H9 (cell line): Measurements from ENCODE around the gene FREM1. TPM values are rescaled to one million over a fixed set of nuclear protein-coding genes. Genes with fewer than 3 reads are reported as not detected.

ENCODE experiments used
- DNase-seq: peaks from one replicate; pipeline ENCODE4 v3.0.0-alpha.2; 2017
- H2AFZ ChIP-seq: one replicate; pipeline ENCODE4 v1.6.1; 2013; ENCODE audit warnings: mild to moderate bottlenecking, low read length, control low read depth, moderate library complexity
- H2AK5ac ChIP-seq: 2 replicates; pipeline ENCODE4 v1.6.1; 2013; ENCODE audit warnings: low read length, control low read depth, mixed read lengths; ENCODE audit not compliant: insufficient read length
- H2BK120ac ChIP-seq: one replicate; pipeline ENCODE4 v1.6.1; 2013; ENCODE audit warnings: low read depth, mild to moderate bottlenecking, low read length, control low read depth, inconsistent platforms; ENCODE audit not compliant: poor library complexity, severe bottlenecking
- H2BK12ac ChIP-seq: 2 replicates; pipeline ENCODE4 v1.6.1; 2013; ENCODE audit warnings: low read length, control low read depth, mixed read lengths, low read depth; ENCODE audit not compliant: insufficient read length
- H2BK15ac ChIP-seq: 2 replicates; pipeline ENCODE4 v1.6.1; 2013; ENCODE audit warnings: low read depth, low read length, control low read depth
- H2BK20ac ChIP-seq: one replicate; pipeline ENCODE4 v1.6.1; 2013; ENCODE audit warnings: low read depth, mild to moderate bottlenecking, low read length, control low read depth, inconsistent platforms; ENCODE audit not compliant: poor library complexity, severe bottlenecking
- H2BK5ac ChIP-seq: 2 replicates; pipeline ENCODE4 v1.6.1; 2013; ENCODE audit warnings: low read length, control low read depth, mixed read lengths; ENCODE audit not compliant: insufficient read length
- H3K14ac ChIP-seq: 2 replicates; pipeline ENCODE4 v1.6.1; 2013; ENCODE audit warnings: low read length, control low read depth; ENCODE audit not compliant: insufficient read depth
- H3K18ac ChIP-seq: 2 replicates; pipeline ENCODE4 v1.6.1; 2013; ENCODE audit warnings: low read depth, mild to moderate bottlenecking, mixed read lengths, low read length, control low read depth; ENCODE audit not compliant: insufficient read length
- H3K23ac ChIP-seq: 2 replicates; pipeline ENCODE4 v1.6.1; 2013; ENCODE audit warnings: low read length, control low read depth, mixed read lengths, low read depth; ENCODE audit not compliant: insufficient read length
- H3K23me2 ChIP-seq: 2 replicates; pipeline ENCODE4 v1.6.1; 2013; ENCODE audit warnings: low read depth, mild to moderate bottlenecking, mixed read lengths, low read length, control low read depth; ENCODE audit not compliant: insufficient read length, poor library complexity, severe bottlenecking
- H3K27ac ChIP-seq: 2 replicates; pipeline ENCODE4 v1.5.1; 2013; ENCODE audit warnings: low read length, control low read depth, mixed read lengths, low read depth; ENCODE audit not compliant: insufficient read length
- H3K27me3 ChIP-seq: 2 replicates; pipeline ENCODE4 v1.6.1; 2013; ENCODE audit warnings: low read length, control low read depth, inconsistent platforms; ENCODE audit not compliant: insufficient read depth
- H3K4ac ChIP-seq: 2 replicates; pipeline ENCODE4 v1.6.1; 2013; ENCODE audit warnings: low read depth, mild to moderate bottlenecking, control low read depth, inconsistent platforms, low read length, moderate library complexity
- H3K4me1 ChIP-seq: 2 replicates; pipeline ENCODE4 v1.6.1; 2013; ENCODE audit warnings: low read length, control low read depth, inconsistent platforms; ENCODE audit not compliant: insufficient read depth
- H3K4me2 ChIP-seq: 2 replicates; pipeline ENCODE4 v1.6.1; 2013; ENCODE audit warnings: low read length, control low read depth, mixed read lengths; ENCODE audit not compliant: insufficient read length, insufficient read depth
- H3K56ac ChIP-seq: 2 replicates; pipeline ENCODE4 v1.6.1; 2013; ENCODE audit warnings: low read depth, mild to moderate bottlenecking, mixed read lengths, low read length, control low read depth; ENCODE audit not compliant: insufficient read length
- H3K79me1 ChIP-seq: 2 replicates; pipeline ENCODE4 v1.6.1; 2013; ENCODE audit warnings: low read depth, mild to moderate bottlenecking, moderate library complexity, low read length, control low read depth, inconsistent platforms; ENCODE audit not compliant: insufficient read depth, poor library complexity, severe bottlenecking
- H3K79me2 ChIP-seq: 2 replicates; pipeline ENCODE4 v1.6.1; 2013; ENCODE audit warnings: low read length, control low read depth, inconsistent platforms; ENCODE audit not compliant: insufficient read depth
- H3K9ac ChIP-seq: 2 replicates; pipeline ENCODE4 v1.6.1; 2013; ENCODE audit warnings: low read length, control low read depth, mixed read lengths; ENCODE audit not compliant: insufficient read length; ENCODE audit errors: extremely low read depth
- H3K9me3 ChIP-seq: one replicate; pipeline ENCODE4 v1.6.1; 2013; ENCODE audit warnings: low read depth, low read length, inconsistent platforms; ENCODE audit not compliant: control insufficient read depth
- H3T11ph ChIP-seq: one replicate; pipeline ENCODE4 v1.6.1; 2013; ENCODE audit warnings: mild to moderate bottlenecking, low read length, control low read depth, inconsistent platforms
- H4K20me1 ChIP-seq: one replicate; pipeline ENCODE4 v1.6.1; 2013; ENCODE audit not compliant: control insufficient read depth, insufficient read length, insufficient read depth
- H4K5ac ChIP-seq: 2 replicates; pipeline ENCODE4 v1.6.1; 2013; ENCODE audit warnings: low read depth, mild to moderate bottlenecking, mixed read lengths, low read length, control low read depth; ENCODE audit not compliant: insufficient read length
- H4K8ac ChIP-seq: replicated peaks from 2 replicates; pipeline ENCODE4 v1.6.1; 2013; ENCODE audit warnings: low read length, control low read depth, mixed read lengths, low read depth; ENCODE audit not compliant: insufficient read length
- H4K91ac ChIP-seq: 2 replicates; pipeline ENCODE4 v1.6.1; 2013; ENCODE audit warnings: low read depth, mild to moderate bottlenecking, moderate library complexity, mixed read lengths, low read length, control low read depth; ENCODE audit not compliant: insufficient read length
- H3K27ac Mint-ChIP-seq, 3 experiments: 2 replicates in 2 of 3; 3 replicates in 1 of 3; pipeline ENCODE4 v1.8.0; 2020 to 2021; ENCODE audit warnings: mixed read lengths in 3 of 3, mild to moderate bottlenecking in 1 of 3, moderate library complexity in 1 of 3
- H3K27me3 Mint-ChIP-seq: 2 replicates; pipeline ENCODE4 v1.8.0; 2021; ENCODE audit warnings: low read depth, mild to moderate bottlenecking, moderate library complexity, mixed read lengths
- H3K36me3 Mint-ChIP-seq, 3 experiments: 2 replicates in 2 of 3; 3 replicates in 1 of 3; pipeline ENCODE4 v1.8.0; 2020 to 2021; ENCODE audit warnings: low read depth in 3 of 3, mixed read lengths in 3 of 3; ENCODE audit not compliant: insufficient read depth in 1 of 3
- H3K4me1 Mint-ChIP-seq, 2 experiments: 2 replicates each; pipeline ENCODE4 v1.8.0; 2020; ENCODE audit warnings: mixed read lengths in 2 of 2
- H3K4me3 Mint-ChIP-seq, 2 experiments: 2 replicates in 1 of 2; 3 replicates in 1 of 2; pipeline ENCODE4 v1.8.0; 2020 to 2021; ENCODE audit warnings: mild to moderate bottlenecking in 2 of 2, mixed read lengths in 2 of 2, moderate library complexity in 1 of 2
- H3K9me3 Mint-ChIP-seq, 2 experiments: 2 replicates in 1 of 2; 3 replicates in 1 of 2; pipeline ENCODE4 v1.8.0; 2020; ENCODE audit warnings: mild to moderate bottlenecking in 2 of 2, mixed read lengths in 2 of 2, moderate library complexity in 1 of 2
- WGBS: extraction: QIAGEN DNeasy Blood & Tissue Kit; methylation state at CpG from one replicate; pipeline ENCODE4 v1.1.7; 2013; ENCODE audit warnings: missing lambda C conversion rate, low lambda C conversion rate, mixed read lengths; ENCODE audit not compliant: insufficient read length; ENCODE audit errors: extremely low coverage; 5-methylcytosine and 5-hydroxymethylcytosine counted together
- total RNA-seq: library from RNA; stranded (reverse); gene quantifications from 2 replicates; pipeline ENCODE4 v1.2.1, GENCODE V29; 2021
- TF ChIP-seq, protein P1 (sequence below): fragments of 200-600 bp; sonication (generic); conservative IDR thresholded peaks from 3 replicates; pipeline ENCODE4 v1.8.0; 2021; ENCODE audit warnings: antibody characterized with exemption, mild to moderate bottlenecking

FREM1 gene
- total RNA-seq, 1 experiment from 2014 or later: 0.44 TPM

DNA sequence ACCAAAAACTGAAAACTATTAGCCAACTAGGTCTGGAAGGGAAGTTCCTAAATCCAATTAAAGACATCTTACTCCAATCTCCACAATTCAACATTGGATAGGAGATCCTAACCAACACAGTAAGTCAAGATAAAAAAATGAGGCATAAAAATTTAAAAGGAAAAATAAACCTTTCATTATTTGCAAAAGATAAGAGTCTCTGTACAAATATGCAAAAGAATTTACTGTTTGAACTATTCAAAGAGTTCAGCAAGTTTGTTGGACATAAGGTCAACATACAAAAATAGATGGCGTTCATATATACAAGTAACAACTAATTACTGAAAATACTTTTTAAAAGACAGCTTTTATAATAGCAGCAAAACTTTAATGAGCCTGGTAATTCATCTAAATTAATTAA is 3.1 kb upstream of the FREM1 start:
- Mint-ChIP-seq H3K36me3 (no peaks in the 10 kb centered on the region), H3K9me3 (no peaks in the 10 kb centered on the region), H3K27me3 (no peaks in the 10 kb centered on the region), H3K4me1 (peaks cover 0 to under 1% of the 10 kb centered on the region in 2 experiments; a peak in 3 of 4 replicates), H3K4me3 (no peak overlapping the region), H3K27ac (no peak overlapping the region)
- no peaks in the 10 kb centered on the region for H3K9me3 ChIP-seq
- H4K20me1 ChIP-seq: no peaks in the 10 kb centered on the region
- H4K8ac ChIP-seq: no peak overlapping the region
- H3K14ac ChIP-seq: no peak overlapping the region
- peaks cover 7% of the 10 kb centered on the region for H3K4me1 ChIP-seq
- TF ChIP-seq, protein P1, sequence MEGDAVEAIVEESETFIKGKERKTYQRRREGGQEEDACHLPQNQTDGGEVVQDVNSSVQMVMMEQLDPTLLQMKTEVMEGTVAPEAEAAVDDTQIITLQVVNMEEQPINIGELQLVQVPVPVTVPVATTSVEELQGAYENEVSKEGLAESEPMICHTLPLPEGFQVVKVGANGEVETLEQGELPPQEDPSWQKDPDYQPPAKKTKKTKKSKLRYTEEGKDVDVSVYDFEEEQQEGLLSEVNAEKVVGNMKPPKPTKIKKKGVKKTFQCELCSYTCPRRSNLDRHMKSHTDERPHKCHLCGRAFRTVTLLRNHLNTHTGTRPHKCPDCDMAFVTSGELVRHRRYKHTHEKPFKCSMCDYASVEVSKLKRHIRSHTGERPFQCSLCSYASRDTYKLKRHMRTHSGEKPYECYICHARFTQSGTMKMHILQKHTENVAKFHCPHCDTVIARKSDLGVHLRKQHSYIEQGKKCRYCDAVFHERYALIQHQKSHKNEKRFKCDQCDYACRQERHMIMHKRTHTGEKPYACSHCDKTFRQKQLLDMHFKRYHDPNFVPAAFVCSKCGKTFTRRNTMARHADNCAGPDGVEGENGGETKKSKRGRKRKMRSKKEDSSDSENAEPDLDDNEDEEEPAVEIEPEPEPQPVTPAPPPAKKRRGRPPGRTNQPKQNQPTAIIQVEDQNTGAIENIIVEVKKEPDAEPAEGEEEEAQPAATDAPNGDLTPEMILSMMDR: no peak
- no peak overlapping the region for H2BK12ac ChIP-seq
- no peaks in the 10 kb centered on the region for H3K79me2 ChIP-seq
- H3K27me3 ChIP-seq: no peaks in the 10 kb centered on the region
- H4K5ac ChIP-seq: no peak overlapping the region
- H3K4me2 ChIP-seq: no peak overlapping the region
- no peak overlapping the region for H3K18ac ChIP-seq
- H3K23ac ChIP-seq: no peak overlapping the region
- no peak overlapping the region for H2BK5ac ChIP-seq
- no peak overlapping the region for H3K56ac ChIP-seq
- H3K27ac ChIP-seq: no peak overlapping the region
- H3K79me1 ChIP-seq: no peaks in the 10 kb centered on the region
- H3K9ac ChIP-seq: no peak overlapping the region
- DNase-seq: no peak
- no peak overlapping the region for H2BK20ac ChIP-seq
- no peak overlapping the region for H3K4ac ChIP-seq
- no peak overlapping the region for H2BK120ac ChIP-seq
- no peak overlapping the region for H2AFZ ChIP-seq
- H2AK5ac ChIP-seq: no peak overlapping the region
- no peak overlapping the region for H4K91ac ChIP-seq
- H3K23me2 ChIP-seq: peaks cover 4% of the 10 kb centered on the region
- H3T11ph ChIP-seq: no peak overlapping the region
- no peak overlapping the region for H2BK15ac ChIP-seq
- no CpG with 5 or more reads among the region's 1 CpG for WGBS
